Hematopoietic multipotent progenitor cell treated with erythropoietin and hydrocortisone succinate and interleukin-3 and kit ligand, for 15 days (in vitro differentiated cells): Measurements from ENCODE around the gene KHSRP.
A peak's percentile ranks its signal among the peaks of the same experiment; 100 is the strongest.

Source experiments
- DNase-seq: peaks from one replicate; pipeline ENCODE4 v3.0.0-alpha.2; 2015; ENCODE audit warnings: low spot score

KHSRP gene

DNA sequence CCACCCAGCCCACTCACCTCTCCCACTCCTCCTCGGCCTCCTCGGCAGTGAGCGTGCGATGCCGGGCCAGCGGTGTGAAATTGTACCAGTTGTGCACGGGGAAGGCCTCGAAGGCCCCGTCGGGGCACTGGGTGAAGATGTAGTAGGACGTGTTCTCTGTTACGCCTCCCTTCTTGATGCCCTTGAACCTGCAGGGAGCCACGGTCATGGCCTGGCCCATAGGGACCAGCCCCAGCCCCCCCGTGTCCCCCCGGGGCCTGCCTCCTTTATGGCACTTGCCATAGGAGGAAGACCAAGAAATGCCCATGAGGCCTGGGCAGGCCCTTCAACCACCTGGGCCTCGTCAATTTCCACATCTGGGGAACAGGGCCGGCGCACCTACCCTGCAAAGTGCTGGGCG lies 37.2 kb downstream of the KHSRP start:
- no peak for DNase-seq

DNA sequence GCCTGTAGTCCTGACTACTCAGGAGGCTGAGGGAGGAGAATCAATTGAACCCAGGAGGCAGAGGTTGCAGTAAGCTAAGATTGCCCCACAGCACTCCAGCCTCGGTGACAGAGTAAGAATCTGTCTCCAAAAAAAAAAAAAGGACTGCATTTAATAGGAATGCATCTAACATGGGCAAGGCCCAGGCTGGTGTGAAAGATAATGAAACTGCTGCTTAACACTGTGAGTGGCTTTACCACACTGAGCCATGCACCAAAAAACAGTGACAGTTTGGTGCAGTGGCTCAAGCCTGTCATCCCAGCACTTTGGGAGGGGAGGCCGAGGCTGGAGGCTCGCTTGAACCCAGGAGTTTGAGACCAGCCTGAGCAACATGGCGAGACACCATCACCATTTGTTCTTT lies 40.2 kb downstream of the KHSRP start:
- DNase-seq, result peak; percentile 29

DNA sequence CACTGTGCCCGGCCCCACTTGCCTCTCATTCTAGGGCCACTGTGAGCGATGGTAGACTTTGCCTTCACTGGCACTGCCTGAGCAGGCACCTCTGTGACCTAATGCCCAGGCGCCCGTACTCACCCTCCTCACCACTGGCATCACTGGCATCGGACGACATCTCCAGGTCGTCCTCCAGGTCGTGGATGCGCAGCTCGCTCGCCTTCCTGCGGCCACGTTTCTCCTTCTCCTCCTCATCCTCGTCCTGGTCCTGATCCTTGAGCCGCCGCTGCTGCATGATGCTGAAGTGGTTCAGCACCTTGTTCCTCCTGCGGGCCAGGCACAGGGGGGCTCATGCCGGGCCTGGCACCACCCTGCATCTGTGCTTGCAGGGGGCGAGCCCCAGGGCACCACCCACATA lies 41.4 kb downstream of the KHSRP start:
- DNase-seq, result no peak

DNA sequence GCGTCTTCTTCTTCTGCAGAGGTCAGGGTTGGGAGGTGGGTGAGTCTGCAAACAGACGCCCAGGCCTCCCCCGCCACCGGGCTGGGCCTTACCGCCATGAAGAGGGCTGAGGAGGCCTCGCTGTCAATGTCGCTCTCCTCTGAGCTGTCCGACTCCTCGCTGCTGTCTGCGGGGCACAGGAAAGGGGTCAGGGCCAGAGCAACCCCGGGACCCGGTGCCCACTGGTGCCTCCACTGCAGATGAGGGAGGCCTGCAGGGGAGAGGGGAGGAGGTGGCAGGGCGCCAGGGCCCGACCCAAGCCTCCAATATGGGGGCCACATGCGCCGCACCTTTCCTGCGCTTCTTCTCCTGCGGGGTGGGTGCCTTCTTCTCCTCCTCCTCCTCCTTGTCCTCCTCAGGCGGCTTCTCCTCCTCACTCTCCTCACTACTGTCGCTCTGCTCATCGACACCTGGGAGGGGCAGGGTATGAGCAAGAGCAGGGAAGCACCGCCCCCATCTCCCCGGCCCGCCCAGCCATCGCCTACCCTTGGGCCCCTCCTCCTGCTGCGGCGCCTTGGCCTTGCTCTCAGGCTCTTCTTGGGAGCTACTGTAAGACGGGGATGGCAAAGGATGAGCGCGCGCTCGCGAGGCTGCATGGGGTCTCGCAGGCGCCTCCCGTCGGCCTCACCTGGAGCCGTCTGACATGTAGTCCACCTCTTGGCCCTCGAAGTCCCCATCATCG lies 43.4 kb downstream of the KHSRP start:
- DNase-seq, result no peak

DNA sequence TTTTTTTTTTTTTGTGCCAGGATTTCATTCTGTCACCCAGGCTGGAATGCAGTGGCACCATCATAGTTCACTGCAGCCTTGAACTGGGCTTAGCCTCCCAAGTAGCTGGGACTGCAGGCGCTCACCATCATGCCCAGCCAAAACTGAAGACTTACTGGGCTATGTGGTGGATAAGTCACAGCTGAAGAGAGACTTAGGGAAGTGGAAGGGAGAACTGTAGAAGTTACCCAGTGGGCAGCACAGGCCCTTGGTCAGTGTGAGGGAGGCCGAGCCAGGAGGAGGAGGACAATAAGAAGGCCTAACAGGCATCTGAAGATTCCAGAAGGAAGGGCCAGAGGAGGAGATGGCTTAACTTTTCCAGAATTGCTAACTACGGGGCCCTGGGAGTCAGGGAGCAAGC lies 44.9 kb downstream of the KHSRP start:
- no peak for DNase-seq

DNA sequence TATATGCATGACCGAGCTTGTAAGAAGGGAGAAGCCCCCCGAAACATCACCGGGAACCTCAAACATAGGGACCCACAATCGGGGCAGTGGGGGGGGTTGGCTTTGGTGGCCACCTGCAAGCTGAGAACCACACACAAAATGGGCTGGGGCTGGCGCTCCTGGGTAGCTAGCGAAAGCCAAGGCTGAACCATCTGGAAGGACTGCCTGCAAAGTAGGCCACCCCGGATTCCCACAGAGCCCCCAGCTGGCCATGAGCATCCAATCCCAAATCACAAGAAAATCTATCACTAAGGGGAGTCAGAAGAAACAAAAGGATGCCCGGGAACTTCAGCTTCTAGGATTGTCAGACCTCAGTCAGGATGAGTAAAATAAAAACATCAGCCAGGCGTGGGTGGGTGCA lies 46.1 kb downstream of the KHSRP start:
- no peak for DNase-seq

DNA sequence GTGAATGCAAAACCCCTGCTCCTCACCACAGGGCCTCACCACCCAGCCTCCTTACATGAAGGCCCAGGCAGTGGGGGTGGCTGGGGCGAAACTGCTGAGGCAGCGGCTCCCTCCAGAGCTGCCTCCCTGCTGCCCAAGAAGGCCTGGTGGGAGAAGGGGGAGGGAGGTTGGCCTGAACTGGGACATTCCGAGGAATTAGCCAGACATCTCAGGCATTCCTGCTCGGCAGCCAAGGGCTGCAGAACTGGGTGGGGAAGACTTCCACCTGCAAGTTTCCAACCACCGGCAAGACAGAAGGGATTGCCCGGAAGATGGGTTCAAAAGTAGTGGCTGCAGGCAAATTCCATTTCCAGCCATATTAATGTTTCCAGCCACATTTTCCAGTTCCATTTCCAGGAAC lies 46.6 kb downstream of the KHSRP start:
- no peak for DNase-seq

DNA sequence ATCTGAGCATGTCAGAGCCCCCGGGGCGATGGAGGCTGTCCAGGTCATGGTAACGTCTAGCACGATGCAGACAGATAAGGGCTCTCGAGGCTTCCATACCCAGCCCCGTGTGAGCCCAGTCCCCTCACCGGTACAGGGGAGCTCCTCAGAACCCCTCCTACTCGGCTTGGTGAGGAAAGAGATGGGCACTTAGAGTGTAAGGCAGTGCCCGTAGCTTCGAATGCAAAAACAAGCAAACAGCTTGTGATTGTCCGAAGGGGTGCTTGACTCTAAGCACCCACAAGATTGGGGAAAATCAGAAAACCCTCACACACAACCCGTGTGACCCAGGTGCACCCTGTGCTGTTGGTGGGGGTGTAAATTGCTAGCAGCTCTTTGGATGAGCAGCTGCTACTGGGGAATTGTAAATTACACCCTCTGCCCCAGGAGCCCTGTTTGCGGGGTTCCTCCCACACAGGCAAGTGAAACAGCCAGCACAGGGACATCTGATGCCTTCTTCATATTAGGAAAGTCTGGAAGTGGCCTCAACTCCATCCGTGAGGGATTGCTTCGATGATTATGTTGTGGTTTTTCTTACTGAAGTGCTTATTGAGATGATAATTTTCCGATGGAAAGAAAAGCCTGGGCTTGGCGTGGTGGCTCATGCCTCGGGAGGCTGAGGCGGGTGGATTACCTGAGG lies 48.0 kb downstream of the KHSRP start:
- no peak for DNase-seq

DNA sequence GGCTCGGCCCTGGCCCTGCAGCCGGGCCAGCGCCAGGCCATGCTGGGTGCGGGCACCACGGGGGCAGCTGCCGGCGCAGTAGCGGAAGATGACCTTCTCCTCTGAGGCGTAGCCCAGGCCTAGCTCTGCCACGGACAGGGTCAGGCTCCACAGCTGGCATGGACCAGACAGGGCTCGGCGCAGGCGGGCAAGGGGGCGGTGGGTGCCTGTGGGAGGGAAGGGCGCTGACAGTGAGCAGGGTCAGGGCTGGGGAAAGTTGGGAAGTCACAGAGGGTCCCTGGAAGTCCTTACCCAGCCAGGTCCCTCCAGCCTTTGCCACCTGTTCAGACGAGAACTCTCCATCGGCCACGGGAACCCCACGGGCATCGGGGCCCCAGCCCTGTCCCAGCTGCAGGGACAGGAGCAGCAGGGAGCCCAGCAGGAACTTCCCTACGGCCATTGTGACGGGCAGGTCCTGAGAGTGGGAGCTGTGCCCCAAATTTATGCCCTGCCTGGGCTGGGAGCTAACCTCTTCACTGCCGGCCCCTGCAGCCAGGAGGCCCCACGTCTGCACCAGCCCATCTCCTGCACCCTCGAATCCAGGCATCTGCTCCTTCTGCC lies 49.1 kb downstream of the KHSRP start, which contains the start of gene PSPN:
Gene PSPN, minus strand, starts transcription at position 523 of the 600 bp plus-strand sequence. Its CDS starts 84 bp downstream, at position 439.
- DNase-seq, result no peak

DNA sequence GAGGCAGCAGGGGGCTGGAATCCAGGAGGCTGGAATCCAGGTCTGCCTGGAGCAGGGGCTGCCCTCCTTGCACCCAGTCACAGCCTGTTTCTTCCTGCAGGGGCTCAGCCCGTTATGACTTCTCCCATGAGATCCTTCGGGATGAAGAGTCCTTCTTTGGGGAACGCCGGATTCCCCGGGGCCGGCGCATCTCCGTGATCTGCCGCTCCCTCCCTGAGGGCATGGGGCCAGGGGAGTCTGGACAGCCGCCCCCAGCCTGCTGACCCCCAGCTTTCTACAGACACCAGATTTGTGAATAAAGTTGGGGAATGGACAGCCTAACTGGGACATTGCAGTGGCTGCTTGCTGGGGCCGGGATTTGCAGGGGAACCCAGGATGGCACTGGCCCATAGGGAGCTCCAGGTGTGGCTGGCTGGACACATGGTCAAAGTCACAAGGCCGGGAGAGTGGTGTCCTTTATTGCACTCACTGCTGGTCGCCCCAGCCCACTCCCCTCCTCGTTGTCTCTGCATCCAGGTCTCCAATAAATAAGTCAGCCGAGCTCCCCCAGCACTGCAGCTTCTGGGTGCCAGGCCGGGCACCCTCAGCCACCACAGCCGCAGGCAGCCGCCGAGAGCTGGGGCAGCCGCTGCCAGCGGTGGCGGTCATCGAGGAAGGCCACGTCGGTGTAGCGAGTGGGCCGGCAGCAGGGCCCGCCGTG lies 49.8 kb downstream of the KHSRP start:
- DNase-seq, result no peak

DNA sequence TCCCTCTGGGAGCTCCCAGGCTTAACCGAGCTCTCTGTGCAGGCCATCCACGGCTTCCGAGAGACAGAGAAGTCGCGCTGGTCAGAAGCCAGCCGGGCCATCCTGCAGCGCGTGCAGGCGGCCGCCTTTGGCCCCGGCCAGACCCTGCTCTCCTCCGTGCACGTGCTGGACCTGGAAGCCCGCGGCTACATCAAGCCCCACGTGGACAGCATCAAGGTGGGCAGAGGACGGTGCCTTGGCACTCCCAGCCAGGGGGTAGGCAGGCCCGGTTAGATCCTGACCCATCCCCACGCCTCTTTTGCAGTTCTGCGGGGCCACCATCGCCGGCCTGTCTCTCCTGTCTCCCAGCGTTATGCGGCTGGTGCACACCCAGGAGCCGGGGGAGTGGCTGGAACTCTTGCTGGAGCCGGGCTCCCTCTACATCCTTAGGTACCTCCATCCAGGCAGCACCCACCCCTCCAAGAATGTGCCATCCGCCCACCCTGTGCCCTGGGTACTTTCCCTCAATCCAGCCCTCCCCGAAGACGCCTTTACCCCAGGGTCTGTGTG lies 50.4 kb downstream of the KHSRP start:
- no peak for DNase-seq

DNA sequence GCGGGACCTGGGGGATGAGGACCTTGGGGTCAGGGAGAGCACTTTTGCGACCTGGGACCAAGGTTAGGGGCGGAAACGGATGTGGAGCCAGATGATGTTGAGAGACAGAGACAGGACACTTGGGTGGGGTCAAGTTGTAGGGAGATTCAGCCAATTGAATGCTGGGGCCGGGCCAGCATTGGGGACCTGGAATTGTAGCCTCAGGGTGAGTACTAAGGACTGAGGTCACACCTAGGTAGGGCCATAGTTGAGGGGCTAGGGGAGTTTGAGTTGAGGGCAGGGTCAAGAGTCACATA lies 50.9 kb downstream of the KHSRP start:
- peak; percentile 17 for DNase-seq

DNA sequence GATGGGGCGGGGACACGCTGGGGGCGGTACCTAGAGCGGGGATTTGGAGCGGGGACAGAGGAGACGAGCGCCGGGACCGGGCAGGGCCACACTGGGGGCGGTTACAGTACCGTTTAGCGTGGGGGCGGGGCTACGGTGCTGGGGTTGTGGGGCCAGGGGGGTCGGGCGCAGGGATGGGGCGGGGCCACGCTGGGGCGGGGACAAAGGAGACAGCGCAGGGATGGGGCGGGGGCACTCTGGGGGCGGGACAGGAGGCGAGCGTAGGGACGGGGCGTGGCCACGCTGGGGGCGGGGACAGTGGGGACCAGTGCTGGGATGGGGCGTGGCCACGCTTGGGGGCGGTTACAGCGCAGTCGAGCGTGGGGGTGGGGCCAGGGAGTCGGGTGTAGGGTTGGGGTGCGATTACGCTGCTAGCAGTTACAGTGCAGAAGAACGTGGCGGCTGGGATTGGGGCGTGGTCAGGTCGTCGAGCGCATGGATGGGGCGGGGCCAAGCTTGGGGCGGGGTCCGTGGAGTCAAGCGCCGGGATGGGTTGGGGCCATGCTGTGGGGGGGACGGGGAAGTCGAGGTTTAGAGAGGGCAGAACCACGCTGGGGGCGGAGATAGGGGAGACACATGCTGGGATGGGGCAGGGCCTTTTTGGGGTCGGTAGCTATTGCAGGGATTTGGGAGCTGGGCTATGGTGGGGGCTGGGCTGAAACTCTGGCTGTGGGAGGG lies 51.4 kb downstream of the KHSRP start:
- peak; percentile 99 for DNase-seq

DNA sequence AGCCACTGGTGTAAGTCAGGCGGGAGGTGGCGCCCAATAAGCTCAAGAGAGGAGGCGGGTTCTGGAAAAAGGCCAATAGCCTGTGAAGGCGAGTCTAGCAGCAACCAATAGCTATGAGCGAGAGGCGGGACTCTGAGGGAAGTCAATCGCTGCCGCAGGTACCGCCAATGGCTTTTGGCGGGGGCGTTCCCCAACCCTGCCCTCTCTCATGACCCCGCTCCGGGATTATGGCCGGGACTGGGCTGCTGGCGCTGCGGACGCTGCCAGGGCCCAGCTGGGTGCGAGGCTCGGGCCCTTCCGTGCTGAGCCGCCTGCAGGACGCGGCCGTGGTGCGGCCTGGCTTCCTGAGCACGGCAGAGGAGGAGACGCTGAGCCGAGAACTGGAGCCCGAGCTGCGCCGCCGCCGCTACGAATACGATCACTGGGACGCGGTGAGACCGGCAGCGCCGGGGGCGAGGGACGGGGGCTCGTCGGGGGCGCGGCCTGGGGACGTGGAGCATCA lies 52.0 kb downstream of the KHSRP start, which contains the start of gene ALKBH7:
Gene ALKBH7, plus strand, starts transcription at position 201 of the 502 bp plus-strand sequence. Its CDS starts 27 bp downstream, at position 228.
- DNase-seq, result peak; percentile 100

DNA sequence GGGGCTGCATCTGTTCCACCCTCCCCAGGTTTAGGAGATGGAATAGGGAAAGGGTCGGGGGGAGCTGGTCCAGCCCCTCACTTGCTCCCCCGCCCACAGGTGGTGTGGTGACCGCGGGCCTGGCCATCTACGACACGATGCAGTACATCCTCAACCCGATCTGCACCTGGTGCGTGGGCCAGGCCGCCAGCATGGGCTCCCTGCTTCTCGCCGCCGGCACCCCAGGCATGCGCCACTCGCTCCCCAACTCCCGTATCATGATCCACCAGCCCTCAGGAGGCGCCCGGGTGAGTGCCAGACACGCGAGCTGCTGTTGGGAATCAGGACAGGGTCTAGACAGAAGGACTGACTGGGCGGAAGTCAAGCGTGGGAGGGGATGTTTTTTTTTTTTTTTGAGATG lies 60.3 kb downstream of the KHSRP start:
- no peak for DNase-seq
